GM23338 (cell line): Measurements from ENCODE around the gene SVIL. TPM values are rescaled to one million over a fixed set of nuclear protein-coding genes. Genes with fewer than 3 reads are reported as not detected.

ENCODE experiments used
- EZH2 ChIP-seq: fragments of 200-600 bp; sonication (generic); IDR thresholded peaks from one replicate; pipeline ENCODE4 v1.8.0; 2017; ENCODE audit warnings: antibody characterized with exemption, mild to moderate bottlenecking, low read depth; ENCODE audit not compliant: unreplicated experiment
- JUNB ChIP-seq: IDR thresholded peaks from one replicate; pipeline ENCODE4 v1.6.1; 2016; ENCODE audit warnings: antibody characterized with exemption; ENCODE audit not compliant: unreplicated experiment
- NANOG ChIP-seq: IDR thresholded peaks from 2 replicates; pipeline ENCODE4 v1.6.1; 2016; ENCODE audit warnings: antibody characterized with exemption, borderline replicate concordance
- POLR2AphosphoS5 ChIP-seq: IDR thresholded peaks from 2 replicates; pipeline ENCODE4 v1.6.1; 2016; ENCODE audit warnings: antibody characterized with exemption, low read depth
- REST ChIP-seq: IDR thresholded peaks from one replicate; pipeline ENCODE4 v1.6.1; 2018; ENCODE audit warnings: antibody characterized with exemption; ENCODE audit not compliant: unreplicated experiment
- ZNF331 ChIP-seq: fragments of 250-450 bp; sonication (Bioruptor Pico); IDR thresholded peaks from 2 replicates; pipeline ENCODE4 v1.5.0; 2020; ENCODE audit warnings: low read depth, mild to moderate bottlenecking, moderate library complexity
- polyA plus RNA-seq: library from polyadenylated mRNA; unstranded; fragments of >200 nt; fragmentation: Nextera tagmentation; extraction: Ambion mirVana; gene quantifications from 2 replicates; pipeline ENCODE4 v1.2.1, GENCODE V29; 2016
- total RNA-seq: library from RNA; depleted of rRNA; stranded (reverse); fragments of >200 nt; shearing (Covaris generic); gene quantifications from 2 replicates; pipeline ENCODE4 v1.2.3, GENCODE V29; 2014
- TF ChIP-seq, protein P1 (sequence below): fragments of 250-450 bp; sonication (Bioruptor Pico); IDR thresholded peaks from 2 replicates; pipeline ENCODE4 v1.5.0; 2020; ENCODE audit warnings: mild to moderate bottlenecking, moderate library complexity

SVIL gene
- total and polyA plus RNA-seq, 2 experiments from 2014 or later = 8.8 to 34.9 TPM

- TF ChIP-seq, protein P1, sequence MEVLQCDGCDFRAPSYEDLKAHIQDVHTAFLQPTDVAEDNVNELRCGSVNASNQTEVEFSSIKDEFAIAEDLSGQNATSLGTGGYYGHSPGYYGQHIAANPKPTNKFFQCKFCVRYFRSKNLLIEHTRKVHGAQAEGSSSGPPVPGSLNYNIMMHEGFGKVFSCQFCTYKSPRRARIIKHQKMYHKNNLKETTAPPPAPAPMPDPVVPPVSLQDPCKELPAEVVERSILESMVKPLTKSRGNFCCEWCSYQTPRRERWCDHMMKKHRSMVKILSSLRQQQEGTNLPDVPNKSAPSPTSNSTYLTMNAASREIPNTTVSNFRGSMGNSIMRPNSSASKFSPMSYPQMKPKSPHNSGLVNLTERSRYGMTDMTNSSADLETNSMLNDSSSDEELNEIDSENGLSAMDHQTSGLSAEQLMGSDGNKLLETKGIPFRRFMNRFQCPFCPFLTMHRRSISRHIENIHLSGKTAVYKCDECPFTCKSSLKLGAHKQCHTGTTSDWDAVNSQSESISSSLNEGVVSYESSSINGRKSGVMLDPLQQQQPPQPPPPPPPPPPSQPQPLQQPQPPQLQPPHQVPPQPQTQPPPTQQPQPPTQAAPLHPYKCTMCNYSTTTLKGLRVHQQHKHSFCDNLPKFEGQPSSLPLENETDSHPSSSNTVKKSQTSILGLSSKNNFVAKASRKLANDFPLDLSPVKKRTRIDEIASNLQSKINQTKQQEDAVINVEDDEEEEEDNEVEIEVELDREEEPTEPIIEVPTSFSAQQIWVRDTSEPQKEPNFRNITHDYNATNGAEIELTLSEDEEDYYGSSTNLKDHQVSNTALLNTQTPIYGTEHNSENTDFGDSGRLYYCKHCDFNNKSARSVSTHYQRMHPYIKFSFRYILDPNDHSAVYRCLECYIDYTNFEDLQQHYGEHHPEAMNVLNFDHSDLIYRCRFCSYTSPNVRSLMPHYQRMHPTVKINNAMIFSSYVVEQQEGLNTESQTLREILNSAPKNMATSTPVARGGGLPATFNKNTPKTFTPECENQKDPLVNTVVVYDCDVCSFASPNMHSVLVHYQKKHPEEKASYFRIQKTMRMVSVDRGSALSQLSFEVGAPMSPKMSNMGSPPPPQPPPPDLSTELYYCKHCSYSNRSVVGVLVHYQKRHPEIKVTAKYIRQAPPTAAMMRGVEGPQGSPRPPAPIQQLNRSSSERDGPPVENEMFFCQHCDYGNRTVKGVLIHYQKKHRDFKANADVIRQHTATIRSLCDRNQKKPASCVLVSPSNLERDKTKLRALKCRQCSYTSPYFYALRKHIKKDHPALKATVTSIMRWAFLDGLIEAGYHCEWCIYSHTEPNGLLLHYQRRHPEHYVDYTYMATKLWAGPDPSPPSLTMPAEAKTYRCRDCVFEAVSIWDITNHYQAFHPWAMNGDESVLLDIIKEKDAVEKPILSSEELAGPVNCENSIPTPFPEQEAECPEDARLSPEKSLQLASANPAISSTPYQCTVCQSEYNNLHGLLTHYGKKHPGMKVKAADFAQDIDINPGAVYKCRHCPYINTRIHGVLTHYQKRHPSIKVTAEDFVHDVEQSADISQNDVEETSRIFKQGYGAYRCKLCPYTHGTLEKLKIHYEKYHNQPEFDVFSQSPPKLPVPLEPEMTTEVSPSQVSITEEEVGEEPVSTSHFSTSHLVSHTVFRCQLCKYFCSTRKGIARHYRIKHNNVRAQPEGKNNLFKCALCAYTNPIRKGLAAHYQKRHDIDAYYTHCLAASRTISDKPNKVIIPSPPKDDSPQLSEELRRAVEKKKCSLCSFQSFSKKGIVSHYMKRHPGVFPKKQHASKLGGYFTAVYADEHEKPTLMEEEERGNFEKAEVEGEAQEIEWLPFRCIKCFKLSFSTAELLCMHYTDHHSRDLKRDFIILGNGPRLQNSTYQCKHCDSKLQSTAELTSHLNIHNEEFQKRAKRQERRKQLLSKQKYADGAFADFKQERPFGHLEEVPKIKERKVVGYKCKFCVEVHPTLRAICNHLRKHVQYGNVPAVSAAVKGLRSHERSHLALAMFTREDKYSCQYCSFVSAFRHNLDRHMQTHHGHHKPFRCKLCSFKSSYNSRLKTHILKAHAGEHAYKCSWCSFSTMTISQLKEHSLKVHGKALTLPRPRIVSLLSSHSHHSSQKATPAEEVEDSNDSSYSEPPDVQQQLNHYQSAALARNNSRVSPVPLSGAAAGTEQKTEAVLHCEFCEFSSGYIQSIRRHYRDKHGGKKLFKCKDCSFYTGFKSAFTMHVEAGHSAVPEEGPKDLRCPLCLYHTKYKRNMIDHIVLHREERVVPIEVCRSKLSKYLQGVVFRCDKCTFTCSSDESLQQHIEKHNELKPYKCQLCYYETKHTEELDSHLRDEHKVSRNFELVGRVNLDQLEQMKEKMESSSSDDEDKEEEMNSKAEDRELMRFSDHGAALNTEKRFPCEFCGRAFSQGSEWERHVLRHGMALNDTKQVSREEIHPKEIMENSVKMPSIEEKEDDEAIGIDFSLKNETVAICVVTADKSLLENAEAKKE (CRISPR knock-in tag) = no peak
- TF ChIP-seq EZH2 = no peak
- no peak for TF ChIP-seq JUNB
- no peak for TF ChIP-seq REST
- no peak for TF ChIP-seq NANOG
- no peak for TF ChIP-seq POLR2AphosphoS5
- no peak for TF ChIP-seq ZNF331 (CRISPR knock-in tag)
These were observed 196.9 kb downstream of the SVIL start (continued) for GRCh38 chr10:29437871-29438270.
